T follicular helper cell (primary cell): Measurements from ENCODE around the gene TRIM6.
"Not testable (repeated sequence)": the region's sequence is repeated elsewhere in the genome, so short reads cannot be mapped to it uniquely, and the experiment has no call there.

Experiments
- DNase-seq: peaks from one replicate; pipeline ENCODE4 v3.0.0-alpha.2; 2020; ENCODE audit warnings: low read depth
- total RNA-seq, 2 experiments: gene quantifications; one replicate each; lab custom pipeline; 2026; lab: John Stamatoyannopoulos, UW

The TRIM6 gene
- total RNA-seq, result 0.04 to 0.06 reads per million in 2 experiments

- DNase-seq, result no peak
Observed at GRCh38 chr11:5596607-5597201, at the start of gene TRIM6. Gene TRIM6, plus strand, starts transcription at chr11:5596637. Its CDS starts 261 bp downstream, at chr11:5596898.

- DNase-seq, result no peak
Observed at GRCh38 chr11:5547982-5548381, 48.5 kb upstream of the TRIM6 start.

GRCh38 chr11:5548440-5548839 lies 48.0 kb upstream of the TRIM6 start, which contains the start of gene OR52H1:
Gene OR52H1, minus strand, starts transcription at chr11:5548540. Its CDS starts 3,035 bp downstream, at chr11:5545505.
- no peak for DNase-seq

GRCh38 chr11:5550440-5551095 lies 45.9 kb upstream of the TRIM6 start:
- DNase-seq, result no peak

GRCh38 chr11:5553343-5553742 lies 43.1 kb upstream of the TRIM6 start:
- no peak for DNase-seq

GRCh38 chr11:5556596-5557188 lies 39.7 kb upstream of the TRIM6 start:
- no peak for DNase-seq

- no peak for DNase-seq
Observed at GRCh38 chr11:5557751-5558150, 38.7 kb upstream of the TRIM6 start.

GRCh38 chr11:5564259-5565019 lies 32.0 kb upstream of the TRIM6 start:
- no peak for DNase-seq

GRCh38 chr11:5574654-5575053 lies 21.8 kb upstream of the TRIM6 start:
- no peak for DNase-seq

- no peak for DNase-seq
Observed at GRCh38 chr11:5575152-5575551, 21.3 kb upstream of the TRIM6 start.

- DNase-seq, result no peak
Observed at GRCh38 chr11:5577101-5577500, 19.3 kb upstream of the TRIM6 start.

GRCh38 chr11:5580577-5580976 lies 15.9 kb upstream of the TRIM6 start, which contains the start of gene OR52B6:
Gene OR52B6, plus strand, starts transcription at chr11:5580877. Its CDS starts 0 bp downstream, at chr11:5580877.
- no peak for DNase-seq

- no peak for DNase-seq
Observed at GRCh38 chr11:5581014-5581413, 15.4 kb upstream of the TRIM6 start.

GRCh38 chr11:5584458-5584857 lies 12.0 kb upstream of the TRIM6 start:
- DNase-seq, result not testable (repeated sequence)

GRCh38 chr11:5589906-5590305 lies 6.5 kb upstream of the TRIM6 start:
- DNase-seq, result not testable (repeated sequence)

GRCh38 chr11:5591613-5592012 lies 4.8 kb upstream of the TRIM6 start:
- no peak for DNase-seq

- DNase-seq, result no peak
Observed at GRCh38 chr11:5592615-5593014, 3.8 kb upstream of the TRIM6 start.

GRCh38 chr11:5593146-5593545 lies 3.3 kb upstream of the TRIM6 start:
- DNase-seq, result no peak

- no peak for DNase-seq
Observed at GRCh38 chr11:5597953-5598352, 1.5 kb downstream of the TRIM6 start.

- peak; percentile 38 for DNase-seq
Observed at GRCh38 chr11:5600374-5600851, 4.0 kb downstream of the TRIM6 start.

GRCh38 chr11:5602791-5603190 lies 6.4 kb downstream of the TRIM6 start:
- not testable (repeated sequence) for DNase-seq

- DNase-seq, result no peak
Observed at GRCh38 chr11:5603326-5603725, 6.9 kb downstream of the TRIM6 start.
